Measurements from ENCODE around the gene ADAM11.
"Not testable (repeated sequence)": the region's sequence is repeated elsewhere in the genome, so short reads cannot be mapped to it uniquely, and the experiment has no call there.

The ADAM11 gene

GRCh38 chr17:44820631-44821212 lies 61.9 kb downstream of the ADAM11 start:
- H3K4me3 ChIP-seq (ENCODE audit: low read depth, low read length) = no peak overlapping the region
- TF ChIP-seq, protein P1, sequence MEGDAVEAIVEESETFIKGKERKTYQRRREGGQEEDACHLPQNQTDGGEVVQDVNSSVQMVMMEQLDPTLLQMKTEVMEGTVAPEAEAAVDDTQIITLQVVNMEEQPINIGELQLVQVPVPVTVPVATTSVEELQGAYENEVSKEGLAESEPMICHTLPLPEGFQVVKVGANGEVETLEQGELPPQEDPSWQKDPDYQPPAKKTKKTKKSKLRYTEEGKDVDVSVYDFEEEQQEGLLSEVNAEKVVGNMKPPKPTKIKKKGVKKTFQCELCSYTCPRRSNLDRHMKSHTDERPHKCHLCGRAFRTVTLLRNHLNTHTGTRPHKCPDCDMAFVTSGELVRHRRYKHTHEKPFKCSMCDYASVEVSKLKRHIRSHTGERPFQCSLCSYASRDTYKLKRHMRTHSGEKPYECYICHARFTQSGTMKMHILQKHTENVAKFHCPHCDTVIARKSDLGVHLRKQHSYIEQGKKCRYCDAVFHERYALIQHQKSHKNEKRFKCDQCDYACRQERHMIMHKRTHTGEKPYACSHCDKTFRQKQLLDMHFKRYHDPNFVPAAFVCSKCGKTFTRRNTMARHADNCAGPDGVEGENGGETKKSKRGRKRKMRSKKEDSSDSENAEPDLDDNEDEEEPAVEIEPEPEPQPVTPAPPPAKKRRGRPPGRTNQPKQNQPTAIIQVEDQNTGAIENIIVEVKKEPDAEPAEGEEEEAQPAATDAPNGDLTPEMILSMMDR (IDR thresholded peaks at IDR 0.05; ENCODE audit: low read depth, low read length) = no peak

GRCh38 chr17:44825236-44825635 lies 66.4 kb downstream of the ADAM11 start:
- not testable (repeated sequence) for H3K4me3 ChIP-seq (ENCODE audit: low read depth, low read length)

DNA sequence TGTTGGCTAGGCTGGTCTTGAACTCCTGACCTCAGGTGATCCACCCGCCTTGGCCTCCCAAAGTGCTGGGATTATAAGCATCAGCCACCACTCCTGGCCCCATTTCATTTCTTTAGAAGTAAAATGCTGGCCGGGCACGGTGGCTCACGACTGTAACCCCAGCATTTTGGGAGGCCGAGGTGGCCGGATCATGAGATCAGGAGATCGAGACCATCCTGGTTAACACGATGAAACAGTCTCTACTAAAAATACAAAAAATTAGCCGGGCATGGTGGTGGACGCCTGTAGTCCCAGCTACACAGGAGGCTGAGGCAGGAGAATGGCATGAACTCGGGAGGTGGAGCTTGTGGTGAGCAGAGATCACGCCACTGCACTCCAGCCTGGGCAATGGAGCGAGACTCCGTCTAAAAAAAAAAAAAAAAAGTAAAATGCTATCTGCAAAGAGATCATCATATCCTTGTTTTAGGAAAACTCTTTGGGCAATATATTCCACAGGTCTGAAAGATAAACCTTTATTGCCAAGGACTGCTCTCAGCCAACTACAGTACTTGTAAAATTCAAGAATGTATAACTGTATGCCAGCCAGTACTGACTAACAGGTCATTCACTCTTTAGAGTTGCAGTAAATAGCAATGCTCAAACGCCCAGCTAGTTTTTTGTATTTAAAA lies 67.5 kb downstream of the ADAM11 start:
- TF ChIP-seq, protein P1 (IDR thresholded peaks at IDR 0.05; ENCODE audit: low read depth, low read length) = no peak
- H3K4me3 ChIP-seq (ENCODE audit: low read depth, low read length) = no peak overlapping the region

DNA sequence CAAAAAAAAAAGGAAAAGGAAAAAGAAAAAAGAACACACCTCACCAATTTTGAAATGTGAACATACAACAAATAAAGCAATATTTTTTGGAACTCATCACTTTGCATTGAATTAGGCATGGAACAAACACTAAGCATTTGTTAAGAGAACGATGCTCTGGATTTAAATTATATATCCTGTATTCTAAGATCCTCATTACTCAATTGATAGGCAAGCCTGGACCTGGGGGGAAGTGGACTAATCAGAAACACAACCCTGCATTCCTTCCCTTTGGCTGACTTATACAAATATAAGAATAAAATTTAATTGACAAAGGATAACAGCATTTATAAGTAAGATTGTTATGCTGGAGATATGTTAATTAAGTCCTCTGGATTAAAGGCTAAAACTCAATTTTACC lies 69.1 kb downstream of the ADAM11 start:
- TF ChIP-seq, protein P1 (IDR thresholded peaks at IDR 0.05; ENCODE audit: low read depth, low read length) = no peak
- H3K4me3 ChIP-seq (ENCODE audit: low read depth, low read length) = peak overlapping the region; percentile 89

- TF ChIP-seq, protein P1 (IDR thresholded peaks at IDR 0.05; ENCODE audit: low read depth, low read length) = no peak
- H3K4me3 ChIP-seq (ENCODE audit: low read depth, low read length) = peak overlapping the region; percentile 89
Measured at GRCh38 chr17:44828919-44829522, 70.2 kb downstream of the ADAM11 start.

DNA sequence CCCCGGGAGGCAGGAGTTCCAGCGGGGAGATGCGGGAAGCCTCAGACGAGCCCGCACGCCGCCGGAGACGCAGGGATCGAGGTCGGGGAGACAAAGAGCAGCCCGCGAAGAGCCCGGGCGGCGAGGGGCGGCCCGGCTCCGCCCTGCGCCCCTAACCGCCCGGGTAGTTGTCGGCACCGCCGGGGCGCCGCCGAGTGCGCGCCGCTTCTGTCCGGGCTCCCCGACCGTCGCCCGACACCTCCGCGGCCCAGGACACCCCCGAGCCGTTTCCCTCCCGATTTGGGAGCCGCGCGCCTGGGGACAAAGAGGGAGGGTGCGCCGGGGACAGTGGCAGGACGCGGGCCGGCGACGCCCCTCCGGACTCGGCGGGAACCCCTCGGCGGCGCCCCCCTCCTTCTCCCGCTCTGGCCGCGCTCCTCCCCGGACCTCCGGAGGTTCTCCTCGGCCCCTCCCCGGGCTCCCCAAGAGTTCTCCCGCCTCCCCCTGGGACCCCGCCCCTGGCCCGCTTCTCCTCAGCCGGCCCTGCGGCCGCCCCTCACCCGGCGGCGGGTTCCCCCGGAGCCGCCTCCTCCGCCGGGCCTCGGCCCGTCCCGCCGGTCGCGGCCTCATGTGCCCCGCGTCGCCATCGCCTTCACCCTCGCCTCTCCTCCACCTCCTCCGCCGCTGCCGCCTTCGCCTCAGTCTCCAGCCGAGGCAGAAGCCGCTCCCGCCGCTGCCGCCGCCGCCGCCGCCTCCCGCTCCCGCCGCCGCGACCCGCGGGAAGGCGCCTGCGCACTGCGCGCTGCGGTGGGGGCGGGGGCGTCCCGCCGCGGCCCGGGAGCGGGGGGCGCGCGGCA lies 71.0 kb downstream of the ADAM11 start, which contains the start of gene GJC1:
Gene GJC1 (minus strand): TSS at position 765 of the 836 bp plus-strand sequence. CDS start 24,470 bp downstream, outside the sequence.
- TF ChIP-seq, protein P1 (IDR thresholded peaks at IDR 0.05; ENCODE audit: low read depth, low read length) = no peak
- peak within 1 kb of the TSS; percentile 89 for H3K4me3 ChIP-seq (ENCODE audit: low read depth, low read length)

All from WI38 (cell line).